T-cell (primary cell): ENCODE results near the gene STX18. TPM values are rescaled to one million over a fixed set of nuclear protein-coding genes. Genes with fewer than 3 reads are reported as not detected.

Experiments
- ATAC-seq, 4 experiments: fragments of 200-7000 bp in 3 of 4; fragments of 150-1000 bp in 1 of 4; cut with Tn5 transposase; replicated peaks in 1 of 4; 1 replicate in 3 of 4; 2 replicates in 1 of 4; pipeline ENCODE4 v1.10.0; 2021; ENCODE audit warnings: moderate library complexity in 3 of 4, mild to moderate bottlenecking in 2 of 4, moderate number of reproducible peaks in 1 of 4
- CTCF ChIA-PET, 2 donors: fragments of 300-600 bp; sonication (Branson Sonifier 250); formaldehyde crosslinking; loops; one replicate each; lab custom pipeline; 2022; ENCODE audit warnings: antibody characterized with exemption in 2 of 2; lab: Charles Lee
- POLR2A ChIA-PET, 2 donors: fragments of 300-600 bp; sonication (Branson Sonifier 250); formaldehyde crosslinking; loops; one replicate each; lab custom pipeline; 2022; ENCODE audit warnings: antibody characterized with exemption in 2 of 2; lab: Charles Lee
- DNase-seq, 35 experiments: peaks; one replicate each; pipeline versions ENCODE4 v3.0.0 to v3.0.0-alpha.2; 2013 to 2023
- H3K27ac ChIP-seq: one replicate; pipeline ENCODE4 v1.5.1; 2013; ENCODE audit warnings: low read length
- H3K27me3 ChIP-seq, 2 experiments: replicated peaks in 1 of 2; 1 replicate in 1 of 2; 2 replicates in 1 of 2; pipeline versions ENCODE4 v1.6.1 to v1.7.0; 2013; ENCODE audit warnings: low read length in 1 of 2, mixed read lengths in 1 of 2; ENCODE audit not compliant: control insufficient read depth in 2 of 2, insufficient read depth in 2 of 2; ENCODE audit errors: extremely low read depth in 1 of 2
- H3K36me3 ChIP-seq, 2 donors: 1 replicate in 1 of 2; 2 replicates in 1 of 2; pipeline versions ENCODE4 v1.6.1 to v1.7.0; 2013; ENCODE audit warnings: low read length in 1 of 2; ENCODE audit not compliant: control insufficient read depth in 2 of 2, insufficient read depth in 1 of 2; ENCODE audit errors: extremely low read depth in 1 of 2
- H3K4me1 ChIP-seq, 2 experiments: 1 replicate in 1 of 2; 2 replicates in 1 of 2; pipeline versions ENCODE4 v1.6.1 to v1.7.0; 2013; ENCODE audit warnings: low read length in 2 of 2, mixed read lengths in 1 of 2; ENCODE audit not compliant: insufficient read depth in 2 of 2, control insufficient read depth in 1 of 2; ENCODE audit errors: extremely low read depth in 1 of 2
- H3K4me3 ChIP-seq, 2 donors: 1 replicate in 1 of 2; 2 replicates in 1 of 2; pipeline versions ENCODE4 v1.5.1 to v1.7.0; 2013; ENCODE audit warnings: mild to moderate bottlenecking in 2 of 2, low read length in 1 of 2, moderate library complexity in 1 of 2; ENCODE audit not compliant: control insufficient read depth in 1 of 2; ENCODE audit errors: extremely low read depth in 1 of 2
- H3K9me3 ChIP-seq: 2 replicates; pipeline ENCODE4 v1.7.0; 2013
- H3K27ac Mint-ChIP-seq, 2 donors: one replicate each; pipeline ENCODE4 v1.8.0; 2020 to 2021; ENCODE audit warnings: mild to moderate bottlenecking in 2 of 2, mixed read lengths in 2 of 2
- H3K27me3 Mint-ChIP-seq, 2 donors: one replicate each; pipeline ENCODE4 v1.8.0; 2021 to 2022; ENCODE audit warnings: mixed read lengths in 2 of 2
- H3K36me3 Mint-ChIP-seq: one replicate; pipeline ENCODE4 v1.8.0; 2021; ENCODE audit warnings: mixed read lengths
- H3K4me1 Mint-ChIP-seq, 3 donors: one replicate each; pipeline ENCODE4 v1.8.0; 2020 to 2022; ENCODE audit warnings: mixed read lengths in 3 of 3, mild to moderate bottlenecking in 1 of 3
- H3K4me3 Mint-ChIP-seq, 3 donors: one replicate each; pipeline ENCODE4 v1.8.0; 2020 to 2022; ENCODE audit warnings: mild to moderate bottlenecking in 3 of 3, mixed read lengths in 3 of 3, moderate library complexity in 3 of 3
- H3K9me3 Mint-ChIP-seq, 3 donors: one replicate each; pipeline ENCODE4 v1.8.0; 2020 to 2022; ENCODE audit warnings: mixed read lengths in 3 of 3
- WGBS: methylation state at CpG from one replicate; pipeline ENCODE4 v1.1.5; 2013; ENCODE audit warnings: missing lambda C conversion rate; ENCODE audit not compliant: insufficient coverage; 5-methylcytosine and 5-hydroxymethylcytosine counted together
- total RNA-seq, 35 experiments: library from RNA in 6 of 35; stranded (reverse) in 6 of 35; fragments of 120-200 nt in 1 of 35; gene quantifications; one replicate each; pipeline versions ENCODE4 v1.2.1 to v1.2.4 and lab custom pipeline; 2013 to 2026

Gene STX18
- total RNA-seq, 5 donors from 2014 or later (not counting 1 experiment from before 2014, with no cell fraction given), result 19.7 to 24.2 (median 22.3) TPM

DNA sequence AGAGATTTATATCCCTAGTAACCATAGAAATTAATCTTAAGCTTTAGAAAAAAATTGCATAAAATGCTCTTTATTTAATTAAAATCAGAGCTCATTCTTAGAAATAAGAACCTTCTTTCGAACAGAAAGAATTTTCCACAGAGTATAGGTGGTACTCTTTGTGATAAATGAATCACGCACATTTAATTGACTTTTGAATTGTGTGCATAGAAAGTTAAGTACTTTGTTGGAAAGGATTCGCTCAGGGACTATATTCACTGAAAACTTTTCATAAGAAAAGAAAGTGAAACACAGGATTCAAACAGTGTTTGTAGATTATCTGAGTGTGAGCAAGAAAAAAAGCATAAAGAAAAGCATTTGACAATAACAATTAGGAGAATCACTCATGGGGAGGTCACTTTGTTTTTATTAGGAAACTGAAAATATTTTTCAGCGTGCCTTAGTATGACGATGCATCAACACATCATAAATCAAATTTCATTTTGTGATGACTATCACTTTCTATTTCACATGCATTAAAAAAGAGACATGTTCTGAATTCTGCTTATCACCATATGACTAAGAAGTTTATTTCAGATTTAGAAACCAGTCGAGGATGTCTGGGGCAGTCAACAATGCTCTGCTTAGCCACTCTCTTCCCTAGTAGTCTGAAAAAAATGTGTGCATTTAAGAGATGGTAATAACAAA, 49.5 kb downstream of the STX18 start:
- Histone ChIP-seq H3K27me3 (no peaks in the 10 kb centered on the region), H3K27ac (no peak overlapping the region), H3K9me3 (no peaks in the 10 kb centered on the region), H3K4me1 (no peaks in the 10 kb centered on the region), H3K36me3 (no peaks in the 10 kb centered on the region), H3K4me3 (no peak overlapping the region)
- peak overlapping the region; percentile 50 to 83 for H3K27ac Mint-ChIP-seq
- CTCF ChIA-PET, result interaction anchor here in 1 of 2 donors (1.0 kb wide), 2 partner anchors 11 to 28 kb away, joined by 3 read pairs; no protein-coding TSS in a partner anchor
- H3K9me3 Mint-ChIP-seq, result no peaks in the 10 kb centered on the region
- no peaks in the 10 kb centered on the region for H3K36me3 Mint-ChIP-seq
- H3K4me1 Mint-ChIP-seq, result peaks cover 12 to 18% (median 16%) of the 10 kb centered on the region in 3 donors
- ATAC-seq (no peak), DNase-seq (no peak)
- H3K4me3 Mint-ChIP-seq, result peak overlapping the region in 2 of 3 donors; percentile 32 to 62
- POLR2A ChIA-PET, result no interaction called here
- no CpG with 5 or more reads among the region's 6 CpGs for WGBS
- H3K27me3 Mint-ChIP-seq, result no peaks in the 10 kb centered on the region

- Histone ChIP-seq H3K4me1 (no peaks in the 10 kb centered on the region), H3K27ac (no peak overlapping the region), H3K4me3 (no peak overlapping the region), H3K36me3 (no peaks in the 10 kb centered on the region), H3K27me3 (no peaks in the 10 kb centered on the region), H3K9me3 (no peaks in the 10 kb centered on the region)
- no peak overlapping the region for H3K4me3 Mint-ChIP-seq
- ChIA-PET POLR2A (no interaction called here), CTCF (interaction anchor here in 1 of 2 donors (1.0 kb wide), 2 partner anchors 11 to 29 kb away, joined by 3 read pairs; no protein-coding TSS in a partner anchor)
- DNase-seq, result no peak
- no peak overlapping the region for H3K27ac Mint-ChIP-seq
- no peaks in the 10 kb centered on the region for H3K27me3 Mint-ChIP-seq
- no peaks in the 10 kb centered on the region for H3K9me3 Mint-ChIP-seq
- no peaks in the 10 kb centered on the region for H3K36me3 Mint-ChIP-seq
- WGBS, result no CpG with 5 or more reads among the region's 8 CpGs
- ATAC-seq, result no peak
- H3K4me1 Mint-ChIP-seq, result peaks cover 12 to 18% (median 16%) of the 10 kb centered on the region in 3 donors
These were observed 50.4 kb downstream of the STX18 start for GRCh38 chr4:4491396-4491893.

DNA sequence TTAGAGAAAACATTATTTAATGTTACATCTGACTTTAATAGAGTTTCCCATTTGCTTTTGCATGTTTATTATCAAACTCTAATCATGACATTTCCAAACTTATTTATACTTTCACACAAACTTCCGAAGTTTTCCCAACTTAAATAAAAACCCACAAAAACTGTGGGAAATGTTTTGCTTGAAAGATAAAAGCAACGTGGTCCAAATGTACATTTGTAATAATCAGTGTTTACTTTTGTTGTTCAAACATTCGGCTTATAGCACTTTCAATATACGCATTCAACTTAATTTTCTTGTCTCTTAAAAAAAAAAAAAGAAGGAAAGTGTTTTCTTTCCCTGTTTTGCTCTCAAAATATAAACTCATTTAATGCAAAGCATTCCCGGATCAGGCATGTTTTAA, 51.0 kb downstream of the STX18 start:
- Histone ChIP-seq H3K9me3 (no peaks in the 10 kb centered on the region), H3K27ac (no peak overlapping the region), H3K27me3 (no peaks in the 10 kb centered on the region), H3K36me3 (no peaks in the 10 kb centered on the region), H3K4me3 (no peak overlapping the region), H3K4me1 (no peaks in the 10 kb centered on the region)
- WGBS, result no CpG with 5 or more reads among the region's 5 CpGs
- ATAC-seq (no peak), DNase-seq (no peak)
- ChIA-PET POLR2A (no interaction called here), CTCF (no interaction called here)
- no peak overlapping the region for H3K27ac Mint-ChIP-seq
- no peaks in the 10 kb centered on the region for H3K36me3 Mint-ChIP-seq
- no peaks in the 10 kb centered on the region for H3K27me3 Mint-ChIP-seq
- H3K4me1 Mint-ChIP-seq, result peaks cover 12 to 18% (median 16%) of the 10 kb centered on the region in 3 donors
- H3K4me3 Mint-ChIP-seq, result no peak overlapping the region
- H3K9me3 Mint-ChIP-seq, result no peaks in the 10 kb centered on the region

DNA sequence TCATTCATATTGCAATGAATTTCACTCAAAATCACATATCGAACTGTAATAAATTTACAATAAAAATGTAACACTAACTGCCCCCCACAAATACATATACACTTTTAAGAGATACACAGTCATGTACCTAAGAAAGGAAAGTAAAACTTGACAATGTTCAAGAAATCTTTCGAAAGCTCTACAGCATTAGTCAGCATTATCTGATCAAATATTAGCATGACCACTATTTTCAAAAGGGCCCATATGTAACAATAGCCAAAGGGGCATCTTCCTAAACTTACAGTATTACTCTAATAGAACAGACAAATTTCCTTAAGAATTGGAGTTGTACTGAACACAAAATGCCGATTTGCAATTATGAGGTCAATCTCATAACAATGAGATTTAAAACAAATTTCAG, 51.8 kb downstream of the STX18 start:
- CTCF ChIA-PET, result no interaction called here
- POLR2A ChIA-PET, result no interaction called here
- 100% methylated on average over 1 of the region's 3 CpGs for WGBS
- DNase-seq, result no peak
- no peaks in the 10 kb centered on the region for H3K27me3 Mint-ChIP-seq
- no peak overlapping the region for H3K4me3 Mint-ChIP-seq
- Histone ChIP-seq H3K4me3 (no peak overlapping the region), H3K4me1 (no peaks in the 10 kb centered on the region), H3K27ac (no peak overlapping the region), H3K27me3 (no peaks in the 10 kb centered on the region), H3K9me3 (no peaks in the 10 kb centered on the region), H3K36me3 (no peaks in the 10 kb centered on the region)
- peaks cover 11 to 16% (median 11%) of the 10 kb centered on the region in 3 donors for H3K4me1 Mint-ChIP-seq
- H3K36me3 Mint-ChIP-seq, result no peaks in the 10 kb centered on the region
- H3K9me3 Mint-ChIP-seq, result no peaks in the 10 kb centered on the region
- H3K27ac Mint-ChIP-seq, result no peak overlapping the region
- no peak for ATAC-seq

GRCh38 chr4:4488405-4489404, 53.1 kb downstream of the STX18 start:
- Histone ChIP-seq H3K4me1 (no peaks in the 10 kb centered on the region), H3K36me3 (no peaks in the 10 kb centered on the region), H3K9me3 (no peaks in the 10 kb centered on the region), H3K27me3 (no peaks in the 10 kb centered on the region), H3K4me3 (no peak overlapping the region), H3K27ac (no peak overlapping the region)
- POLR2A ChIA-PET, result no interaction called here
- WGBS, result 38% methylated on average over 4 of the region's 6 CpGs
- H3K4me3 Mint-ChIP-seq, result no peak overlapping the region
- CTCF ChIA-PET, result interaction anchor here in 1 of 2 donors (0.7 to 1.4 kb wide), 5 partner anchors 10 to 1324 kb away, joined by 3 to 4 read pairs (median 3); no protein-coding TSS in a partner anchor
- no peak overlapping the region for H3K27ac Mint-ChIP-seq
- DNase-seq (peak; percentile 11 to 83 (median 64)), ATAC-seq (peak; percentile 81 to 91 (median 84))
- H3K27me3 Mint-ChIP-seq, result no peaks in the 10 kb centered on the region
- peaks cover 8 to 11% (median 9%) of the 10 kb centered on the region in 3 donors for H3K4me1 Mint-ChIP-seq
- no peaks in the 10 kb centered on the region for H3K9me3 Mint-ChIP-seq
- H3K36me3 Mint-ChIP-seq, result no peaks in the 10 kb centered on the region

GRCh38 chr4:4486969-4487368, 54.9 kb downstream of the STX18 start:
- Histone ChIP-seq H3K4me1 (no peaks in the 10 kb centered on the region), H3K9me3 (no peaks in the 10 kb centered on the region), H3K36me3 (no peaks in the 10 kb centered on the region), H3K27ac (no peak overlapping the region), H3K4me3 (no peak overlapping the region), H3K27me3 (no peaks in the 10 kb centered on the region)
- WGBS, result 60% methylated on average over 1 of the region's 3 CpGs
- H3K27me3 Mint-ChIP-seq, result no peaks in the 10 kb centered on the region
- no peaks in the 10 kb centered on the region for H3K9me3 Mint-ChIP-seq
- H3K36me3 Mint-ChIP-seq, result no peaks in the 10 kb centered on the region
- ChIA-PET POLR2A (no interaction called here), CTCF (no interaction called here)
- H3K27ac Mint-ChIP-seq, result no peak overlapping the region
- no peak overlapping the region for H3K4me3 Mint-ChIP-seq
- DNase-seq (no peak), ATAC-seq (no peak)
- H3K4me1 Mint-ChIP-seq, result peaks cover 14 to 19% (median 14%) of the 10 kb centered on the region in 3 donors
